Heart left ventricle (tissue), 13 donors: ENCODE measurements around the gene GATM.

Experiments
- CTCF ChIP-seq, 12 donors: fragments of 200-600 bp; sonication (generic) in 4 of 12; IDR thresholded peaks; one replicate each; pipeline versions ENCODE4 v1.5.0 to v1.8.0; 2018 to 2022; ENCODE audit warnings: antibody characterized with exemption in 12 of 12, mild to moderate bottlenecking in 5 of 12
- POLR2A ChIP-seq, 2 donors: fragments of 450-650 bp; IDR thresholded peaks; one replicate each; pipeline ENCODE4 v1.6.1; 2017; ENCODE audit warnings: antibody characterized with exemption in 2 of 2, mild to moderate bottlenecking in 2 of 2, moderate library complexity in 2 of 2
- donor health status: ischemic (EF 13 %, LVEDD 7.1; RV severe dilation, severe dysfunction).
- donor health status: DM: no; HTN: yes; CAD: no.
- donor health status: DM: no; HTN: no; CAD: no.
- donor health status: ischemic (EF 25% LVEDD 6.9; RV normal size, moderate dysfunction).
- donor health status: ischemic (EF 25% LVEDD 5.7; RV mildly dilated, moderate dysfunction).
- donor health status: ischemic (EF 35%, LVEDD 5.7; RV mildly dilated, moderate dysfunction).
- donor health status: nonischemic (EF 11% LVEDD 7.7; RV severe dilation, severe dysfunction).
- donor health status: DM: yes; HTN: yes; CAD: no.
- donor health status: PGD.
- donor health status: ischemic (EF 29% LVEDD 5.4; RV normal size, mild dysfunction).
- donor health status: nonischemic (EF 23%, LVEDD 6.1; RV moderate dilation, normal function).

DNA sequence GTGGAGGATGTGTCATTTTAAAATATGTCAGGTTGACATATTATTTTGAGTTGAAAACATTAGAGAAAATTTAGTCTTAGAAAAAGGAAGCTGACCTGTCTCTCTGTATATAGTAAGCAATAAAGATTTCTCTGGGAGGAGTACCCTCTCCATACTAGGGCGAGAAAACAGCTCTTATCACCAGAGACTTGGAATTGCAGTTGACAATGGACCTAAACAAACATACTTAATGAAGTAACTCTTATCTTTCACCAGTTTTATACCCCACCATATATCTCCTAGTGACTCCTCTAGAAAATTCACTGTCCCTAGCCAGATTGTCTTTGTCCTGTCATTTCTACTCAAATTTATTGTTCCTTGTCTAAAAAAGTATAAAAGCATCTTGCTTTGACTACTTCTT is 7.2 kb upstream of the GATM start:
- TF ChIP-seq CTCF (IDR thresholded peaks at IDR 0.05) (no peak), POLR2A (IDR thresholded peaks at IDR 0.05) (no peak)
